GM21576 (cell line): ENCODE data around the gene FAAP100.
"Not testable (repeated sequence)": the region's sequence is repeated elsewhere in the genome, so short reads cannot be mapped to it uniquely, and the experiment has no call there.

Experiments used
- ATAC-seq: cut with Tn5 transposase; IDR thresholded peaks from one replicate; pipeline ENCODE4 v1.9.1; 2021; ENCODE audit warnings: mild to moderate bottlenecking, moderate library complexity; ENCODE audit not compliant: unreplicated experiment

Gene FAAP100

GRCh38 chr17:81539961-81540675 is 12.0 kb downstream of the FAAP100 start:
- ATAC-seq = no peak

- no peak for ATAC-seq
Measured at GRCh38 chr17:81539571-81539900, 12.6 kb downstream of the FAAP100 start.

GRCh38 chr17:81538651-81539570 is 13.2 kb downstream of the FAAP100 start:
- ATAC-seq = no peak

- no peak for ATAC-seq
Measured at GRCh38 chr17:81537856-81538555, 14.1 kb downstream of the FAAP100 start.

DNA sequence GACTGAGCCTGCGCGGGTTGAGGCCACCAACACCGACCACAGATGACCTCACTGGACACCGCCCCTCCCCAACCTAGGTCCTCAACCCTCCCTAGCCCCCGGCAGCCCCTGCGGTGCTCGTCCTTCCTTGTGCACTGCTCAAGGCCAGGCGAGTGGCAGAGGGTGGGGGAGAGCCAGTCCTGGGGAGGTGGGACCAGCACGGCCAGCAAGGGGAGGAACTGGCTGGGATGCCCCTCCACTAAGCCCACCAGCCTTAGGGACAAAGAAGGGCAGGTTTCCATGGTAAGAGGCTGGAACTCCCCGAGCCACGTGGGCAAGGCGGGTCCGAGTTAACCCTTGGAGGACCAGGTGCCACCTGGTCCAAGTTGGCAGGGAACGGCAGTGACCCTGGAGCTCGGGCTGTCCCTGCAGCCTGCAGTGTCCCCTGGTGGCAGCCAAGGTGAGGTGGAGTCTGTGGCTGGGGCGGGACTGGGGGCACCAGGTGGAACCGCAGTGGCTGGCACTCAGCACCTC is 14.8 kb downstream of the FAAP100 start:
- ATAC-seq = no peak

DNA sequence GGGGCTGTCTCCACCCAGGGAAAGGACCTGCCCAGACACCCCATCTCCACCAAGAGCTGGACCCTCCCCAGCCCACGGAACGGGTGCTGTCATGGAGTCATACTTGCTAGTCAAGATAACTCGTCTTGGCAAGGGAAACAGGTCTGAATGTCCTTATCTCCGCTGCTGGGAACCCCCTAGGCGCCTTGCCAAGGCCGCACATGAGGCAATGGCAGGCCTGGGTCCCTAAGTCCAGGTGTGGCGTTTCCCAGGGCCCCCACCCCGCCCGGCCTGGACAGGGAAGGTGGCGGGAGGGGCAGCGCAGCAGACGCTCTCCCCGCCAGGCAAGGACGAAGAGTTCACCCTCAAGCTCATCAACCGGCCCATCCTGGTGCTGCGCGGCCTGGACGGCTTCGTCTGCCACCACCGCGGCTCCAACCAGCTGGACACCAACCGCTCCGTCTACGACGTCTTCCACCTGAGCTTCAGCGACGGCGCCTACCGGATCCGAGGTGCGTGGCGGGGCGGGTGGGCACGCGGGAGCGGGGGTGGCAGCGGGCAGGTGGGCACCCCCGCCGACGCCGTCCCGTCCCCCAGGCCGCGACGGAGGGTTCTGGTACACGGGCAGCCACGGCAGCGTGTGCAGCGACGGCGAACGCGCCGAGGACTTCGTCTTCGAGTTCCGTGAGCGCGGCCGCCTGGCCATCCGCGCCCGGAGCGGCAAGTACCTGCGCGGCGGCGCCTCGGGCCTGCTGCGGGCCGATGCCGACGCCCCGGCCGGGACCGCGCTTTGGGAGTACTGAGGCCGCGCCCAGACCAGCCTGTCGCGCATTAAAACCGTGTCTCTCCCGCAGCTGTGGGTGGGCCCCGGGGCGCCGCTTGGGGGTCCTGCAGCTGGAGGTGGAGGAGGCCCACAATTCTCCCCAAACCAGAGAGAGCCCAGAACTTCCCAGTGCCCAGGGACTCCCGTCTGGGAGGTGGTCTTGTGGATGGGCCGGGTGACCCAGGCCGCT is 15.6 kb downstream of the FAAP100 start:
- ATAC-seq = no peak

- no peak for ATAC-seq
Measured at GRCh38 chr17:81535480-81536298, 16.5 kb downstream of the FAAP100 start.

- no peak for ATAC-seq
Measured at GRCh38 chr17:81535007-81535328, 17.2 kb downstream of the FAAP100 start.

DNA sequence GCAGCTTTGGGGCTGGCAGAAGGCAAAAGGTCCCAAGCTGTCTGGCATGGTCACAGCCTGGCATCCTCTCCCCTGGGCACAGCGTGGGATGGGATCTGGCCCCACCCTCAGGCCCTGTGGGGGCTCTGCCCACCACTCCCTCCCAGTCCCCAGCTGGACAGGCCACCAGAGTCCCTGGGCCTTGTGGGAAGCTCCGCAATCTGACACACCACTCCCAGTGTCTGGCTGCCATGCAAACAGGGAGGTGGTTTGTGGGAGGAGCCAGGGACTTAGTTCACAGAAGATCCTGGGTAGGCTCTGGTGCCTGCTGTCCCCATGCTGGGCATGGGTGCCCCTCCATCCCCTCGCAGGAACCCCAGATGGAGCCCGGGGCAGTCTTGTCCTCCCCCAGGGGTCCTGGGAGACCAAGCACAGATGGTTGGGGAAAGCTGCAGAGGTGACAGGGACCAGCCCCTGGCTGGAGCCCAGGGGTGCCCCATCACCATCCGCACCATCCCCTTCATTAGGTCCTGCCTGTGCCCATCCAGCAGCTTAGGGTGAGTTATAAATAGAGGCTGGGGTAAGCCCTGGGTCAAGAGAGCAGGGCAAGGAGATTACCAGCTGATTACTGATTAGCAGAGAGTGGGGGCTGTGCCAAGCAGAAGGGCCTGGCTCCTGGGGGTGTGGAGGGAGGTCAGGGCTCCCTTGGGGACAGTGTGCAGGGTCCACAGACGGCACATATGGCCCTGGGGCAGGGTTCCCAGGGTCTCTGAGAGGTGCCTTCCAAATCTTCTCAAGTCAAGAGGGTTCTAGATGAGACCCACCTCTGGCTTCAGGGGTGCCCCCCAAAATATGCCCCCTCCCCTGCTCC is 17.8 kb downstream of the FAAP100 start:
- no peak for ATAC-seq

- no peak for ATAC-seq
Measured at GRCh38 chr17:81533339-81534141, 18.6 kb downstream of the FAAP100 start.

GRCh38 chr17:81532490-81533287 is 19.5 kb downstream of the FAAP100 start:
- ATAC-seq = no peak

- ATAC-seq = not testable (repeated sequence)
Measured at GRCh38 chr17:81531998-81532404, 20.2 kb downstream of the FAAP100 start.

- not testable (repeated sequence) for ATAC-seq
Measured at GRCh38 chr17:81531013-81531412, 21.1 kb downstream of the FAAP100 start.

GRCh38 chr17:81529437-81529803 is 22.7 kb downstream of the FAAP100 start:
- no peak for ATAC-seq

DNA sequence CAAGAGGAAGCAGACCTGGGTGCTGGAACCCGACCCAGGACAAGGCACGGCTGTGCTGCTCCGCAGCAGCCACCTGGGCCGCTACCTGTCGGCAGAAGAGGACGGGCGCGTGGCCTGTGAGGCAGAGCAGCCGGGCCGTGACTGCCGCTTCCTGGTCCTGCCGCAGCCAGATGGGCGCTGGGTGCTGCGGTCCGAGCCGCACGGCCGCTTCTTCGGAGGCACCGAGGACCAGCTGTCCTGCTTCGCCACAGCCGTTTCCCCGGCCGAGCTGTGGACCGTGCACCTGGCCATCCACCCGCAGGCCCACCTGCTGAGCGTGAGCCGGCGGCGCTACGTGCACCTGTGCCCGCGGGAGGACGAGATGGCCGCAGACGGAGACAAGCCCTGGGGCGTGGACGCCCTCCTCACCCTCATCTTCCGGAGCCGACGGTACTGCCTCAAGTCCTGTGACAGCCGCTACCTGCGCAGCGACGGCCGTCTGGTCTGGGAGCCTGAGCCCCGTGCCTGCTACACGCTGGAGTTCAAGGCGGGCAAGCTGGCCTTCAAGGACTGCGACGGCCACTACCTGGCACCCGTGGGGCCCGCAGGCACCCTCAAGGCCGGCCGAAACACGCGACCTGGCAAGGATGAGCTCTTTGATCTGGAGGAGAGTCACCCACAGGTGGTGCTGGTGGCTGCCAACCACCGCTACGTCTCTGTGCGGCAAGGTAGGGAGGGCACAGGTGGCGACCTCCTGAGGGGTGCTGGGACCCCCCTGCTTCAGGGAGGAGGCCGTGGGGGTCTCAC is 23.3 kb downstream of the FAAP100 start:
- ATAC-seq = no peak

DNA sequence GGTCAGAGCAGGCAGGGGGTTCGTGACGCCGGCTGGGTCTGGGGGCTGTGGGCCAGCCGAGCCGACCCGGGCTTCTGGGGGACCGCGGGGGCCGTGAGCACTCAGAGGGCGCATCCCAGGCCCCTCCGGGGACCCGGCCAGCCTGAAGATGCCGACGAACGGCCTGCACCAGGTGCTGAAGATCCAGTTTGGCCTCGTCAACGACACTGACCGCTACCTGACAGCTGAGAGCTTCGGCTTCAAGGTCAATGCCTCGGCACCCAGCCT is 23.8 kb downstream of the FAAP100 start:
- no peak for ATAC-seq
